ENCODE data around the gene NKX6-2.

NKX6-2 gene

GRCh38 chr10:132763545-132763944 lies 22.4 kb downstream of the NKX6-2 start:
- no peaks in the 10 kb centered on the region for H3K27me3 ChIP-seq
- H3K27ac ChIP-seq, result no peak overlapping the region
- H3K9ac ChIP-seq, result no peak overlapping the region
- no peak overlapping the region for H3K4me2 ChIP-seq
- peaks cover 5% of the 10 kb centered on the region for H3K9me3 ChIP-seq
- no peak overlapping the region for H3K4me3 ChIP-seq
- peaks cover 30% of the 10 kb centered on the region for H3K36me3 ChIP-seq
- no peak for TF ChIP-seq Cebpa-rat (IDR thresholded peaks at IDR 0.05)
- peaks cover 12% of the 10 kb centered on the region; the same call in 1 of the 2 replicates for H3K4me1 ChIP-seq
- H4K20me1 ChIP-seq, result peaks cover 13% of the 10 kb centered on the region

DNA sequence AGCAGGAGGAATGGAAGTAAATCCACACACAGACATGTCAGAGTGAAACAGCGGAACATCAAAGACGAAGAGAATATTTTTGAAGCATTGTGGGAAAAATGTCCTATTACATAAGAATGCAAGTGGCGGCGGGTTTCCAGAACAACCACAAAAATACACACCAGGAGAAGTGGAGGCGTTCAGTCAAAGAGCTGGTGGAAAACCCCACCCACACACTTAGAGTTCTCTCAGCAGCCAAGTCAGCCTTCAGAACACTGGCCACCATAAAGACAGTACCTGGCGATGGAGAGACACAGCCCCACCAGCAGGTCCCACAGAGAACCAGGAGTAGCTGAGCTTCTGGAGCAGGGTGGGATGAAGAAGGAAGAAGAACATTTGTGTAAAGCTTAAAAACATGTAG lies 23.7 kb downstream of the NKX6-2 start:
- Histone ChIP-seq H3K9me3 (no peaks in the 10 kb centered on the region), H3K4me2 (no peak overlapping the region), H3K27ac (no peak overlapping the region), H4K20me1 (peaks cover 13% of the 10 kb centered on the region), H3K9ac (no peak overlapping the region), H3K27me3 (no peaks in the 10 kb centered on the region), H3K4me3 (no peak overlapping the region), H3K4me1 (peaks cover 12% of the 10 kb centered on the region; the same call in 1 of the 2 replicates), H3K36me3 (peaks cover 26% of the 10 kb centered on the region; the same call in 1 of the 2 replicates)
- no peak for TF ChIP-seq Cebpa-rat (IDR thresholded peaks at IDR 0.05)

DNA sequence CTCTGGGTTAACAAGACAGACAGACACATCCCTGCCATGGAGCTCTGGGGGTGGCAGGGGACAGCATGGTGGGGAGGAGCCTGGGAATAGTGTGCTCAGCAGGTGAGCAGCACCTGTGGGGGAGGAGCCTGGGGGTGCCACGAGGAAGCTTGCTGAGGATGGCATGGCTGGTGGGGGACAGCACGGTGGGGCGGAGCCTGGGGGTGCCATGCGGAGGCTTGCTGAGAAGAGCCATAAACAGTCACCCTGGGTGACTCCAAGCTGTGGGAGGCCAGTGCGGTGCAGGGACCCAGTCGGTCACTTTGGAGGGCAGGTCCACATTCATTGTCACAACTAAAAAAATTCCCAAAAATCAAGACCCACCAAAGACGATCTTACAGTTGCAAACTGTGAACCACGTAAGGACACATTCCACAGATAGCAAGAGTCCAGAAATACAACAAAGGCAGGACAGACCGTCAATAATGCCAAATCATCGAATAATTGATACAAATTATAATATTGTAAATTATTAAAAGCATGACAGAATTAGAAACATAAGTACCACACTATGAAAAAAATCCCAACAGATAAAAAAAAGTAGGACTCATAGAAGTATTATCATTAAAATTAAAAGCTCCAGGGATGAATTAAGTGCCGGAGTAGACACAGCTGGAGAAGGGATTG lies 24.4 kb downstream of the NKX6-2 start:
- Histone ChIP-seq H3K4me1 (peaks cover 12% of the 10 kb centered on the region; the same call in 1 of the 2 replicates), H4K20me1 (peaks cover 13% of the 10 kb centered on the region), H3K36me3 (peaks cover 29% of the 10 kb centered on the region; the same call in 1 of the 2 replicates), H3K9me3 (no peaks in the 10 kb centered on the region), H3K9ac (no peak overlapping the region), H3K4me3 (no peak overlapping the region), H3K27me3 (no peaks in the 10 kb centered on the region), H3K27ac (no peak overlapping the region), H3K4me2 (no peak overlapping the region)
- no peak for TF ChIP-seq Cebpa-rat (IDR thresholded peaks at IDR 0.05)

GRCh38 chr10:132758865-132759264 lies 27.1 kb downstream of the NKX6-2 start:
- TF ChIP-seq Cebpa-rat (IDR thresholded peaks at IDR 0.05), result no peak
- H3K4me1 ChIP-seq, result no peaks in the 10 kb centered on the region
- no peaks in the 10 kb centered on the region for H4K20me1 ChIP-seq

DNA sequence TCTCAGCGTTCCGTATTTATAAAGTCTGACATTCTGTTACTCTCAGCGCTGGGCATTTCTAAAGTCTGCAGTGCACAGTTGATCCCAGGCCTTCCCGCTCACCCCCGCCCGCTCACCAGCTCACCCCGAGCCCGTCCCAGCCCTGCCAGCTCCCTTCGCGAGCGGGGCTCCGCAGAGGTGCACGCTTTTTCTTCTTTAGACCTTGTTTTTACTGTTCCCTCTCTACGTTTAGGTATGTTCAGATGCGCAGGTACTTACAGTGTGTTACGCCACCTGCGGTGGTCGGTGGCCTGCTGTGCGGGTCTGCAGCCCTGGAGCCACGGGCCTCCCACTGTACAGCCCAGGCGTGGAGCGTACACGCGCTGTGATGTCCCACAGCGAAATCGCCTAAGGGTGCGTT lies 28.8 kb downstream of the NKX6-2 start:
- no peak for TF ChIP-seq Cebpa-rat (IDR thresholded peaks at IDR 0.05)
- H3K4me3 ChIP-seq, result no peak overlapping the region
- H3K4me2 ChIP-seq, result no peak overlapping the region
- peaks cover 62% of the 10 kb centered on the region for H3K36me3 ChIP-seq
- no peak overlapping the region for H3K27ac ChIP-seq
- H4K20me1 ChIP-seq, result no peaks in the 10 kb centered on the region
- no peaks in the 10 kb centered on the region for H3K4me1 ChIP-seq
- no peaks in the 10 kb centered on the region for H3K27me3 ChIP-seq
- H3K9me3 ChIP-seq, result no peaks in the 10 kb centered on the region
- no peak overlapping the region for H3K9ac ChIP-seq

More at GRCh38 chr10:132758865-132759264, 27.1 kb downstream of the NKX6-2 start:
- Histone ChIP-seq H3K9me3 (no peaks in the 10 kb centered on the region), H3K27ac (no peak overlapping the region), H3K4me3 (no peak overlapping the region), H3K4me2 (no peak overlapping the region), H3K27me3 (no peaks in the 10 kb centered on the region), H3K36me3 (peaks cover 53% of the 10 kb centered on the region), H3K9ac (no peak overlapping the region)

- Histone ChIP-seq H3K9me3 (no peaks in the 10 kb centered on the region), H3K27me3 (no peaks in the 10 kb centered on the region), H4K20me1 (no peaks in the 10 kb centered on the region), H3K36me3 (peaks cover 63% of the 10 kb centered on the region), H3K9ac (no peak overlapping the region), H3K4me3 (no peak overlapping the region), H3K4me2 (no peak overlapping the region), H3K4me1 (no peaks in the 10 kb centered on the region), H3K27ac (no peak overlapping the region)
- TF ChIP-seq Cebpa-rat (IDR thresholded peaks at IDR 0.05), result no peak
Observed at GRCh38 chr10:132756591-132756990, 29.4 kb downstream of the NKX6-2 start.

DNA sequence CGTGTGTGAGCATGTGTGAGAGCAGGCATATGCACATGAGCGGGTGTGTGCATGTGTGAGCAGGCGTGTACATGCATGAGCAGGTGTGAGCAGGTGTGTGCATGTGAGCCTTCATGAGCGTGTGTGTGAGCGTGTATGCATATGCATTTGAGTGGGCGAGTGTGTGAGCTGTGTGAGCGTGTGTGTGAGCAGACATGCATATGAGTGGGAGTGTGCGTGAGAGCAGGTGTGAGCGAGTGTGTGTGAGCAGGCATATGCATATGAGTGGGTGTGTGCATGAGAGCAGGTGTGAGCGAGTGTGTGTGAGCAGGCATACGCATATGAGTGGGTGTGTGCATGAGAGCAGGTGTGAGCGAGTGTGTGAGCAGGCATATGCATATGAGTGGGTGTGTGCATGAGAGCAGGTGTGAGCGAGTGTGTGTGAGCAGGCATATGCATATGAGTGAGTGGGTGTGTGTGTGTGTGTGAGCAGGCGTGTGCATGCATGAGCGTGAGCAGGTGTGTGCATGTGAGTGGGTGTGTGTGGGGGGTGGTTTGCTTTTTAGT lies 30.7 kb downstream of the NKX6-2 start:
- Histone ChIP-seq H3K4me2 (no peak overlapping the region), H3K9me3 (no peaks in the 10 kb centered on the region), H3K27me3 (no peaks in the 10 kb centered on the region), H4K20me1 (no peaks in the 10 kb centered on the region; the same call in 1 of the 2 replicates), H3K9ac (no peak overlapping the region), H3K4me3 (no peak overlapping the region), H3K36me3 (peaks cover 75% of the 10 kb centered on the region), H3K4me1 (no peaks in the 10 kb centered on the region), H3K27ac (no peak overlapping the region)
- TF ChIP-seq Cebpa-rat (IDR thresholded peaks at IDR 0.05), result no peak

GRCh38 chr10:132754071-132754470 lies 31.9 kb downstream of the NKX6-2 start:
- H3K4me1 ChIP-seq, result peaks cover 7% of the 10 kb centered on the region

GRCh38 chr10:132753596-132753995 lies 32.4 kb downstream of the NKX6-2 start:
- no peak overlapping the region for H3K4me2 ChIP-seq

More at GRCh38 chr10:132754071-132754470, 31.9 kb downstream of the NKX6-2 start:
- no peak overlapping the region for H3K4me2 ChIP-seq
- no peak overlapping the region for H3K9ac ChIP-seq
- TF ChIP-seq Cebpa-rat (IDR thresholded peaks at IDR 0.05), result no peak
- no peak overlapping the region for H3K27ac ChIP-seq
- peaks cover 5% of the 10 kb centered on the region for H4K20me1 ChIP-seq
- peaks cover 74% of the 10 kb centered on the region for H3K36me3 ChIP-seq
- no peak overlapping the region for H3K4me3 ChIP-seq
- no peaks in the 10 kb centered on the region for H3K9me3 ChIP-seq
- H3K27me3 ChIP-seq, result no peaks in the 10 kb centered on the region

GRCh38 chr10:132752961-132753360 lies 33.0 kb downstream of the NKX6-2 start:
- H3K9ac ChIP-seq, result no peak overlapping the region
- peaks cover 65% of the 10 kb centered on the region for H3K36me3 ChIP-seq
- no peak overlapping the region for H3K4me2 ChIP-seq

More at GRCh38 chr10:132753596-132753995, 32.4 kb downstream of the NKX6-2 start:
- H4K20me1 ChIP-seq, result peaks cover 9% of the 10 kb centered on the region
- no peak overlapping the region for H3K9ac ChIP-seq
- no peak overlapping the region for H3K4me3 ChIP-seq
- H3K4me1 ChIP-seq, result peaks cover 12% of the 10 kb centered on the region
- H3K9me3 ChIP-seq, result no peaks in the 10 kb centered on the region
- H3K27ac ChIP-seq, result no peak overlapping the region
- no peak for TF ChIP-seq Cebpa-rat (IDR thresholded peaks at IDR 0.05)
- no peaks in the 10 kb centered on the region for H3K27me3 ChIP-seq
- H3K36me3 ChIP-seq, result peaks cover 69% of the 10 kb centered on the region

More at GRCh38 chr10:132752961-132753360, 33.0 kb downstream of the NKX6-2 start:
- Histone ChIP-seq H3K27me3 (no peaks in the 10 kb centered on the region), H3K27ac (no peak overlapping the region), H3K4me3 (no peak overlapping the region), H4K20me1 (peaks cover 14% of the 10 kb centered on the region), H3K4me1 (peaks cover 18% of the 10 kb centered on the region), H3K9me3 (no peaks in the 10 kb centered on the region)
- TF ChIP-seq Cebpa-rat (IDR thresholded peaks at IDR 0.05), result no peak
